ENCODE results near the gene POMT1. TPM values are rescaled to one million over a fixed set of nuclear protein-coding genes. Genes with fewer than 3 reads are reported as not detected.

POMT1 gene
- total RNA-seq, 1 experiment from 2014 or later: 58.0 TPM

- in situ Hi-C loops (cut with HindIII; ENCODE audit: low pct_unique_long_range_greater_than_20kb, low sequenced_read_pairs): no loop called here
- H3K4me3 ChIP-seq (ENCODE audit: low read depth in 2 of 2, low read length in 2 of 2): no peak overlapping the region
- CTCF ChIA-PET: no interaction called here
- TF ChIP-seq SIN3A (IDR thresholded peaks at IDR 0.05; ENCODE audit: borderline replicate concordance, insufficient read depth, low read depth, low read length) (no peak), CTCF (IDR thresholded peaks at IDR 0.05) (no peak), REST (IDR thresholded peaks at IDR 0.05; ENCODE audit: insufficient read depth in 1 of 2, low read depth in 2 of 2, low read length in 1 of 2) (no peak), POLR2AphosphoS5 (IDR thresholded peaks at IDR 0.05; ENCODE audit: low read depth, low read length) (no peak), TCF7L2 (IDR thresholded peaks at IDR 0.05; ENCODE audit: low read depth, low read length) (no peak)
- H3K36me3 ChIP-seq (ENCODE audit: control insufficient read depth, insufficient read depth, low read length): no peaks in the 10 kb centered on the region
- DNase-seq (ENCODE audit: low read depth, low spot score) (no peak), ATAC-seq (no peak)
- intact Hi-C loops (cut with micrococcal nuclease; ENCODE audit: unreplicated experiment): no loop called here
- BruUV-seq (replicated peaks): no TSS peak
- H3K27ac ChIP-seq (ENCODE audit: low read length): no peak overlapping the region
- H3K4me1 ChIP-seq (ENCODE audit: control insufficient read depth, insufficient read depth, low read length): no peaks in the 10 kb centered on the region
- POLR2A ChIA-PET: no interaction called here
- no peaks in the 10 kb centered on the region for H3K9me3 ChIP-seq (ENCODE audit: control insufficient read depth, insufficient read depth, low read depth, low read length)
- no peaks in the 10 kb centered on the region for H3K27me3 ChIP-seq (ENCODE audit: control insufficient read depth, insufficient read depth, low read length)
Observed at GRCh38 chr9:131552030-131552429, 49.3 kb downstream of the POMT1 start.

GRCh38 chr9:131554087-131554842 lies 51.5 kb downstream of the POMT1 start:
- ATAC-seq: no peak
- in situ Hi-C loops (cut with HindIII; ENCODE audit: low pct_unique_long_range_greater_than_20kb, low sequenced_read_pairs): no loop called here
- no TSS peak for BruUV-seq (replicated peaks)

More at GRCh38 chr9:131554087-131554842, 51.5 kb downstream of the POMT1 start:
- H3K4me1 ChIP-seq (ENCODE audit: control insufficient read depth, insufficient read depth, low read length): no peaks in the 10 kb centered on the region
- H3K27ac ChIP-seq (ENCODE audit: low read length): no peak overlapping the region
- TF ChIP-seq POLR2AphosphoS5 (IDR thresholded peaks at IDR 0.05; ENCODE audit: low read depth, low read length) (no peak), TCF7L2 (IDR thresholded peaks at IDR 0.05; ENCODE audit: low read depth, low read length) (no peak), CTCF (IDR thresholded peaks at IDR 0.05) (no peak), SIN3A (IDR thresholded peaks at IDR 0.05; ENCODE audit: borderline replicate concordance, insufficient read depth, low read depth, low read length) (no peak), REST (IDR thresholded peaks at IDR 0.05; ENCODE audit: insufficient read depth in 1 of 2, low read depth in 2 of 2, low read length in 1 of 2) (no peak)
- no peak overlapping the region for H3K4me3 ChIP-seq (ENCODE audit: low read depth in 2 of 2, low read length in 2 of 2)
- ChIA-PET CTCF (no interaction called here), POLR2A (no interaction called here)
- H3K36me3 ChIP-seq (ENCODE audit: control insufficient read depth, insufficient read depth, low read length): no peaks in the 10 kb centered on the region
- H3K9me3 ChIP-seq (ENCODE audit: control insufficient read depth, insufficient read depth, low read depth, low read length): no peaks in the 10 kb centered on the region
- no peaks in the 10 kb centered on the region for H3K27me3 ChIP-seq (ENCODE audit: control insufficient read depth, insufficient read depth, low read length)
- intact Hi-C loops (cut with micrococcal nuclease; ENCODE audit: unreplicated experiment): no loop called here
- DNase-seq (ENCODE audit: low read depth, low spot score): no peak
